Activated naive CD4-positive, alpha-beta T cell treated with anti-CD3 and anti-CD28 coated beads for 36 hours (primary cell): ENCODE measurements around the gene GAS7. TPM values are rescaled to one million over a fixed set of nuclear protein-coding genes. Genes with fewer than 3 reads are reported as not detected.

Experiments
- CTCF ChIA-PET: fragments of 350-600 bp; sonication (Branson Sonifier 250); formaldehyde crosslinking; loops from one replicate; lab custom pipeline; 2021; ENCODE audit warnings: antibody characterized with exemption; lab: Charles Lee
- DNase-seq: peaks from one replicate; pipeline ENCODE4 v3.0.0-alpha.2; 2020
- H3K27ac Mint-ChIP-seq: one replicate; pipeline ENCODE4 v1.8.0; 2021; ENCODE audit warnings: mild to moderate bottlenecking, mixed read lengths
- H3K27me3 Mint-ChIP-seq: one replicate; pipeline ENCODE4 v1.8.0; 2021; ENCODE audit warnings: low read depth, mixed read lengths
- H3K36me3 Mint-ChIP-seq: one replicate; pipeline ENCODE4 v1.8.0; 2021; ENCODE audit warnings: low read depth, mixed read lengths
- H3K4me1 Mint-ChIP-seq: one replicate; pipeline ENCODE4 v1.8.0; 2021; ENCODE audit warnings: low read depth, mixed read lengths
- H3K4me3 Mint-ChIP-seq: one replicate; pipeline ENCODE4 v1.8.0; 2021; ENCODE audit warnings: mild to moderate bottlenecking, moderate library complexity, mixed read lengths
- H3K9me3 Mint-ChIP-seq: one replicate; pipeline ENCODE4 v1.8.0; 2021; ENCODE audit warnings: mixed read lengths
- intact Hi-C: fragments of 100-400 bp; cut with micrococcal nuclease; formaldehyde crosslinking; loops from one replicate; pipeline ENCODE4 v1.15.1; 2023
- total RNA-seq, 2 experiments: library from RNA; stranded (reverse); gene quantifications; one replicate each; pipeline ENCODE4 v1.2.3, GENCODE V29; 2021

GAS7 gene
- total RNA-seq, 2 experiments from 2014 or later, result 0.31 to 0.52 TPM

- DNase-seq, result no peak
- intact Hi-C loops, result no loop called here
- Mint-ChIP-seq H3K27ac (no peak overlapping the region), H3K4me1 (peaks cover 23% of the 10 kb centered on the region), H3K36me3 (no peaks in the 10 kb centered on the region), H3K27me3 (peaks cover 26% of the 10 kb centered on the region), H3K9me3 (no peaks in the 10 kb centered on the region), H3K4me3 (no peak overlapping the region)
- CTCF ChIA-PET, result no interaction called here
Observed at GRCh38 chr17:10120749-10121148, 77.7 kb downstream of the GAS7 start.

- Mint-ChIP-seq H3K27ac (no peak overlapping the region), H3K9me3 (no peaks in the 10 kb centered on the region), H3K4me1 (peaks cover 26% of the 10 kb centered on the region), H3K36me3 (no peaks in the 10 kb centered on the region), H3K27me3 (peaks cover 26% of the 10 kb centered on the region), H3K4me3 (no peak overlapping the region)
- CTCF ChIA-PET, result no interaction called here
- DNase-seq, result no peak
- intact Hi-C loops, result no loop called here
Observed at GRCh38 chr17:10120109-10120485, 78.3 kb downstream of the GAS7 start.

- CTCF ChIA-PET, result no interaction called here
- Mint-ChIP-seq H3K4me1 (peaks cover 33% of the 10 kb centered on the region), H3K4me3 (no peak overlapping the region), H3K36me3 (no peaks in the 10 kb centered on the region), H3K27ac (no peak overlapping the region), H3K27me3 (peaks cover 27% of the 10 kb centered on the region), H3K9me3 (no peaks in the 10 kb centered on the region)
- no peak for DNase-seq
- intact Hi-C loops, result loop anchor here (5.0 kb wide), 1 partner anchor 108 kb away; no protein-coding TSS in a partner anchor
Observed at GRCh38 chr17:10119203-10120108, 79.0 kb downstream of the GAS7 start.

GRCh38 chr17:10118788-10119130 is 79.6 kb downstream of the GAS7 start:
- H3K36me3 Mint-ChIP-seq, result no peaks in the 10 kb centered on the region
- intact Hi-C loops, result loop anchor here (5.0 kb wide), 1 partner anchor 109 kb away; no protein-coding TSS in a partner anchor
- CTCF ChIA-PET, result no interaction called here
- peaks cover 29% of the 10 kb centered on the region for H3K27me3 Mint-ChIP-seq
- no peak for DNase-seq
- no peaks in the 10 kb centered on the region for H3K9me3 Mint-ChIP-seq
- H3K4me3 Mint-ChIP-seq, result no peak overlapping the region
- H3K27ac Mint-ChIP-seq, result no peak overlapping the region
- peaks cover 35% of the 10 kb centered on the region for H3K4me1 Mint-ChIP-seq

GRCh38 chr17:10117581-10118001 is 80.8 kb downstream of the GAS7 start:
- intact Hi-C loops, result loop anchor here (5.0 kb wide), 1 partner anchor 110 kb away; no protein-coding TSS in a partner anchor
- CTCF ChIA-PET, result no interaction called here
- no peaks in the 10 kb centered on the region for H3K36me3 Mint-ChIP-seq
- DNase-seq, result no peak
- peaks cover 29% of the 10 kb centered on the region for H3K27me3 Mint-ChIP-seq
- H3K27ac Mint-ChIP-seq, result no peak overlapping the region
- H3K4me3 Mint-ChIP-seq, result no peak overlapping the region
- H3K9me3 Mint-ChIP-seq, result no peaks in the 10 kb centered on the region
- H3K4me1 Mint-ChIP-seq, result peaks cover 35% of the 10 kb centered on the region

- intact Hi-C loops, result loop anchor here (5.0 kb wide), 1 partner anchor 110 kb away; no protein-coding TSS in a partner anchor
- no peak overlapping the region for H3K27ac Mint-ChIP-seq
- peaks cover 29% of the 10 kb centered on the region for H3K27me3 Mint-ChIP-seq
- H3K36me3 Mint-ChIP-seq, result no peaks in the 10 kb centered on the region
- DNase-seq, result no peak
- H3K4me1 Mint-ChIP-seq, result peaks cover 31% of the 10 kb centered on the region
- H3K4me3 Mint-ChIP-seq, result no peak overlapping the region
- CTCF ChIA-PET, result interaction anchor here (0.9 kb wide), 1 partner anchor 17 kb away, joined by 3 read pairs; no protein-coding TSS in a partner anchor
- H3K9me3 Mint-ChIP-seq, result no peaks in the 10 kb centered on the region
Observed at GRCh38 chr17:10116753-10117420, 81.5 kb downstream of the GAS7 start.

- no peak for DNase-seq
- H3K4me3 Mint-ChIP-seq, result no peak overlapping the region
- peaks cover 23% of the 10 kb centered on the region for H3K27me3 Mint-ChIP-seq
- H3K4me1 Mint-ChIP-seq, result peaks cover 29% of the 10 kb centered on the region
- CTCF ChIA-PET, result interaction anchor here (0.9 kb wide), 1 partner anchor 16 kb away, joined by 3 read pairs; no protein-coding TSS in a partner anchor
- H3K9me3 Mint-ChIP-seq, result no peaks in the 10 kb centered on the region
- intact Hi-C loops, result loop anchor here (5.0 kb wide), 1 partner anchor 111 kb away; no protein-coding TSS in a partner anchor
- H3K27ac Mint-ChIP-seq, result no peak overlapping the region
- no peaks in the 10 kb centered on the region for H3K36me3 Mint-ChIP-seq
Observed at GRCh38 chr17:10116267-10116666, 82.1 kb downstream of the GAS7 start.

- Mint-ChIP-seq H3K27me3 (peaks cover 22% of the 10 kb centered on the region), H3K4me3 (no peak overlapping the region), H3K9me3 (no peaks in the 10 kb centered on the region), H3K36me3 (no peaks in the 10 kb centered on the region), H3K4me1 (peaks cover 27% of the 10 kb centered on the region), H3K27ac (no peak overlapping the region)
- DNase-seq, result no peak
- intact Hi-C loops, result loop anchor here (5.0 kb wide), 1 partner anchor 112 kb away; no protein-coding TSS in a partner anchor
- CTCF ChIA-PET, result no interaction called here
Observed at GRCh38 chr17:10115536-10115932, 82.9 kb downstream of the GAS7 start.

GRCh38 chr17:10114931-10115535 is 83.4 kb downstream of the GAS7 start:
- DNase-seq, result peak; percentile 75
- Mint-ChIP-seq H3K27ac (peak overlapping the region; percentile 25), H3K4me3 (no peak overlapping the region), H3K36me3 (no peaks in the 10 kb centered on the region), H3K4me1 (peaks cover 23% of the 10 kb centered on the region), H3K9me3 (no peaks in the 10 kb centered on the region), H3K27me3 (peaks cover 18% of the 10 kb centered on the region)
- CTCF ChIA-PET, result no interaction called here
- intact Hi-C loops, result loop anchor here (5.0 kb wide), 1 partner anchor 112 kb away; no protein-coding TSS in a partner anchor

- no peaks in the 10 kb centered on the region for H3K9me3 Mint-ChIP-seq
- H3K4me1 Mint-ChIP-seq, result peaks cover 12% of the 10 kb centered on the region
- no peaks in the 10 kb centered on the region for H3K36me3 Mint-ChIP-seq
- CTCF ChIA-PET, result no interaction called here
- intact Hi-C loops, result no loop called here
- no peak overlapping the region for H3K27ac Mint-ChIP-seq
- DNase-seq, result no peak
- H3K4me3 Mint-ChIP-seq, result no peak overlapping the region
- peaks cover 16% of the 10 kb centered on the region for H3K27me3 Mint-ChIP-seq
Observed at GRCh38 chr17:10112962-10113361, 85.4 kb downstream of the GAS7 start.

- no peak overlapping the region for H3K4me3 Mint-ChIP-seq
- intact Hi-C loops, result no loop called here
- H3K4me1 Mint-ChIP-seq, result peaks cover 12% of the 10 kb centered on the region
Observed at GRCh38 chr17:10111907-10112452, 86.4 kb downstream of the GAS7 start.

GRCh38 chr17:10109146-10109545 is 89.3 kb downstream of the GAS7 start:
- no peak overlapping the region for H3K27ac Mint-ChIP-seq
- H3K27me3 Mint-ChIP-seq, result peaks cover 4% of the 10 kb centered on the region
- no peak for DNase-seq
- CTCF ChIA-PET, result interaction anchor here (0.6 kb wide), 1 partner anchor 130 kb away, joined by 3 read pairs; no protein-coding TSS in a partner anchor
- intact Hi-C loops, result no loop called here
- no peaks in the 10 kb centered on the region for H3K36me3 Mint-ChIP-seq
- no peaks in the 10 kb centered on the region for H3K4me1 Mint-ChIP-seq
- H3K9me3 Mint-ChIP-seq, result no peaks in the 10 kb centered on the region
- no peak overlapping the region for H3K4me3 Mint-ChIP-seq

More at GRCh38 chr17:10111907-10112452, 86.4 kb downstream of the GAS7 start:
- CTCF ChIA-PET, result no interaction called here
- H3K27ac Mint-ChIP-seq, result no peak overlapping the region
- H3K9me3 Mint-ChIP-seq, result no peaks in the 10 kb centered on the region
- no peaks in the 10 kb centered on the region for H3K36me3 Mint-ChIP-seq
- DNase-seq, result no peak
- peaks cover 11% of the 10 kb centered on the region for H3K27me3 Mint-ChIP-seq
